ENCODE measurements around the gene PCNX3.

- TF ChIP-seq GATA2 (IDR thresholded peaks at IDR 0.05; ENCODE audit: low read depth, low read length), result no peak
- TF ChIP-seq GATA3 (IDR thresholded peaks at IDR 0.05; ENCODE audit: low read depth, low read length), result no peak
These were observed 56.7 kb downstream of the PCNX3 start for GRCh38 chr11:65672180-65672860.

Data from SH-SY5Y (cell line).